Osteoblast (primary cell): ENCODE measurements around the gene POU2AF1. TPM values are rescaled to one million over a fixed set of nuclear protein-coding genes. Genes with fewer than 3 reads are reported as not detected.

Source experiments
- DNase-seq: peaks from one replicate; pipeline ENCODE4 v3.0.0; 2011; ENCODE audit warnings: low spot score, mixed read lengths; ENCODE audit not compliant: insufficient read length; ENCODE audit errors: missing footprints
- H2AFZ ChIP-seq: 2 replicates; pipeline ENCODE4 v1.6.0; 2011; ENCODE audit warnings: mild to moderate bottlenecking, low read length
- H3K27ac ChIP-seq: 2 replicates; pipeline ENCODE4 v1.5.1; 2011; ENCODE audit warnings: mild to moderate bottlenecking, low read depth, low read length, moderate library complexity
- H3K27me3 ChIP-seq: 2 replicates; pipeline ENCODE4 v1.6.0; 2012; ENCODE audit warnings: mild to moderate bottlenecking, control low read depth, inconsistent platforms, low read length, moderate library complexity; ENCODE audit not compliant: insufficient read depth
- H3K36me3 ChIP-seq: 2 replicates; pipeline ENCODE4 v1.5.1; 2011; ENCODE audit warnings: mild to moderate bottlenecking, low read length, control low read depth, moderate library complexity; ENCODE audit not compliant: insufficient read depth
- H3K4me1 ChIP-seq: 2 replicates; pipeline ENCODE4 v1.5.1; 2011; ENCODE audit warnings: mild to moderate bottlenecking, low read length, control low read depth, moderate library complexity; ENCODE audit not compliant: insufficient read depth
- H3K4me2 ChIP-seq: 2 replicates; pipeline ENCODE4 v1.6.0; 2011; ENCODE audit warnings: mild to moderate bottlenecking, low read length; ENCODE audit not compliant: insufficient read depth
- H3K4me3 ChIP-seq: fragments of 200-600 bp; sonication (generic); 3 replicates; pipeline ENCODE4 v1.5.1; 2012; ENCODE audit warnings: mild to moderate bottlenecking, low read length, inconsistent platforms; ENCODE audit not compliant: insufficient read depth
- H3K79me2 ChIP-seq: 2 replicates; pipeline ENCODE4 v1.6.0; 2012; ENCODE audit warnings: mild to moderate bottlenecking, low read length, control low read depth, inconsistent platforms; ENCODE audit not compliant: insufficient read depth
- H3K9me3 ChIP-seq: 2 replicates; pipeline ENCODE4 v1.5.1; 2011; ENCODE audit warnings: low read depth, low read length, control low read depth
- H4K20me1 ChIP-seq: 2 replicates; pipeline ENCODE4 v1.6.0; 2012; ENCODE audit warnings: mild to moderate bottlenecking, low read length, control low read depth; ENCODE audit not compliant: insufficient read depth
- CTCF ChIP-seq: IDR thresholded peaks from 2 replicates; pipeline ENCODE4 v1.5.1; 2011; ENCODE audit warnings: mild to moderate bottlenecking, low read depth, low read length, moderate library complexity; ENCODE audit errors: extremely low read depth
- total RNA-seq: library from RNA; depleted of rRNA; stranded (reverse); fragments of >200 nt; gene quantifications from 2 replicates; pipeline ENCODE4 v1.2.3, GENCODE V29; 2012

The POU2AF1 gene
- total RNA-seq, 1 donor = not detected

GRCh38 chr11:111310723-111311122, 68.4 kb downstream of the POU2AF1 start:
- no peak for TF ChIP-seq CTCF
- Histone ChIP-seq H3K27me3 (peaks cover 31% of the 10 kb centered on the region), H3K36me3 (no peaks in the 10 kb centered on the region), H3K9me3 (no peaks in the 10 kb centered on the region), H4K20me1 (no peaks in the 10 kb centered on the region), H3K4me3 (no peak overlapping the region), H3K27ac (no peak overlapping the region), H3K4me1 (no peaks in the 10 kb centered on the region), H2AFZ (no peak overlapping the region), H3K79me2 (no peaks in the 10 kb centered on the region), H3K4me2 (no peak overlapping the region)
- DNase-seq = no peak

DNA sequence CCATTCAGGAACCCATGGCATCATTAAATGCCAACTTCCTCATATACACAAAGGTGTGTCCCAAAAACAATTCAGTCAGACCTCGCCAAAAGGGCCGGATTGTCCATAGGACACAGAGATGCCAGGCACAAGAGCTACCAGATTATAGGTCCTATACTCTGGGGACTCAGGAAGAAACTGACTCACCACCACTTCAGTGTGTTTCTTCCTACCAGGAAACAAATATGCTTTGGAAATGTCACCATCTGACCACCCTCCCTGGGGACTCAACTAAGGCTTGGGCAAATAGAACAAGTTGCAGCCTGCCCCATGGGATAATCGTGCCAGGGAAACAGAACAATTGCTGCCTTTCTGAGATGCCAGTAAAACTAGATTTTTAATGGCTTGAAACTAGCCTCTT, 69.0 kb downstream of the POU2AF1 start:
- Histone ChIP-seq H3K9me3 (no peaks in the 10 kb centered on the region), H3K4me1 (no peaks in the 10 kb centered on the region), H3K36me3 (no peaks in the 10 kb centered on the region), H3K27me3 (peaks cover 37% of the 10 kb centered on the region), H2AFZ (no peak overlapping the region), H3K79me2 (no peaks in the 10 kb centered on the region), H3K4me3 (no peak overlapping the region), H3K27ac (no peak overlapping the region), H3K4me2 (no peak overlapping the region), H4K20me1 (no peaks in the 10 kb centered on the region)
- TF ChIP-seq CTCF = no peak
- no peak for DNase-seq

- Histone ChIP-seq H3K27ac (no peak overlapping the region), H3K4me3 (no peak overlapping the region), H4K20me1 (no peaks in the 10 kb centered on the region), H3K27me3 (peaks cover 39% of the 10 kb centered on the region), H2AFZ (no peak overlapping the region), H3K4me1 (no peaks in the 10 kb centered on the region), H3K9me3 (no peaks in the 10 kb centered on the region), H3K4me2 (no peak overlapping the region), H3K36me3 (no peaks in the 10 kb centered on the region), H3K79me2 (no peaks in the 10 kb centered on the region)
- no peak for TF ChIP-seq CTCF
- no peak for DNase-seq
Measured at GRCh38 chr11:111309215-111309915, 69.7 kb downstream of the POU2AF1 start.

DNA sequence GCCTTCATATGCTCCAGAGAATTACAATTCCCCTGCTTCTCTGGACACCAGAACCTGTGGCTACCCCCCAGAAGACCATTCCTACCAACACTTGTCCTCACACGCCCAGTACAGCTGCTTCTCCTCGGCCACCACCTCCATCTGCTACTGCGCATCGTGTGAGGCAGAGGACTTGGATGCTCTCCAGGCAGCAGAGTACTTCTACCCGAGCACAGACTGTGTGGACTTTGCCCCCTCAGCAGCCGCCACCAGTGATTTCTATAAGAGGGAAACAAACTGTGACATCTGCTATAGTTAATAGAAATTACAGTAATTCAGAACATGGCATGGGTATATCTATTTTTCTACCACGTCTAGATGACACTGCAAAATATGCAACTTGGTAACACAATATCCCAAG, 70.9 kb downstream of the POU2AF1 start:
- Histone ChIP-seq H3K27ac (no peak overlapping the region), H4K20me1 (no peaks in the 10 kb centered on the region), H3K9me3 (no peaks in the 10 kb centered on the region), H3K4me3 (no peak overlapping the region), H3K79me2 (no peaks in the 10 kb centered on the region), H3K4me2 (no peak overlapping the region), H3K4me1 (no peaks in the 10 kb centered on the region), H3K36me3 (no peaks in the 10 kb centered on the region), H2AFZ (no peak overlapping the region), H3K27me3 (peaks cover 39% of the 10 kb centered on the region)
- no peak for TF ChIP-seq CTCF
- no peak for DNase-seq
